Measurements from ENCODE around the gene GNB4. TPM values are rescaled to one million over a fixed set of nuclear protein-coding genes. Genes with fewer than 3 reads are reported as not detected.

The GNB4 gene
- total and polyA plus RNA-seq, 10 of the 15 experiments (the other 5 are each of a cell fraction or from before 2014, with no cell fraction given) = 0.14 to 3.4 (median 1.8) TPM

DNA sequence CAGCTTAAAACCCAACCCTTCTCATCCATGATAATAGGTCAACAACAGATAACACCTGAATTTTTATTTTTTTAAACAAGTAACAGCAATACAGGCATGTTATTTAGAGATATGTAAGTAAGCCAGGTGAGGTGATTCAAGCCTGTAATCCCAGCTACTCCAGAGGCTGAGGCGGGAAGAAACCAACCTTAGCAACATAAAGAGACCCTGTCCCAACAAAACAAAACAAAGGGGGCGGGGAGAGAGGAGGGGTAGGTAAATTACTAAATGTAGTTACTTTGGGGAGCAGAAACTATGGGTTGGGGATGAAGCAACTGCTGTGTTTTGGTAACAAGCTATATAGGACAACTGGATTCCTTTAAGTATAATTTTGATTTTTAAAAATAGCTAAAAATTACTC, 47.0 kb downstream of the GNB4 start:
- Histone ChIP-seq H3K4me1 (ENCODE audit: control insufficient read depth, insufficient read depth, low read length) (no peaks in the 10 kb centered on the region), H4K20me1 (ENCODE audit: control insufficient read depth, insufficient read depth) (no peaks in the 10 kb centered on the region), H3K4me2 (ENCODE audit: control insufficient read depth, insufficient read depth) (no peak overlapping the region), H3K9me3 (replicated peaks; ENCODE audit: control insufficient read depth, insufficient read depth, low read length) (no peaks in the 10 kb centered on the region), H3K27ac (ENCODE audit: control insufficient read depth, insufficient read depth) (no peak overlapping the region), H3K79me2 (ENCODE audit: control insufficient read depth, insufficient read depth, low read length) (no peaks in the 10 kb centered on the region), H3K27me3 (replicated peaks in 1 of 2; ENCODE audit: control insufficient read depth in 2 of 2, insufficient read depth in 2 of 2, low read length in 1 of 2) (no peaks in the 10 kb centered on the region), H3K9ac (ENCODE audit: control insufficient read depth, insufficient read depth, low read length) (no peak overlapping the region), H2AFZ (ENCODE audit: control insufficient read depth, low read depth, low read length) (no peak overlapping the region), H3K36me3 (ENCODE audit: control insufficient read depth in 2 of 2, insufficient read depth in 2 of 2, low read length in 1 of 2) (peaks cover 0 to 8% of the 10 kb centered on the region in 2 experiments; a peak in 1 of 4 replicates), H3K4me3 (no peak overlapping the region)
- no peak for FAIRE-seq
- no peak for ATAC-seq
- in situ Hi-C loops (cut with MboI) = no loop called here
- no TSS peak for BruUV-seq (replicated peaks)
- ChIA-PET POLR2A (no interaction called here), CTCF (no interaction called here), SMC1A (ENCODE audit: uncharacterized antibody, unreplicated experiment) (interaction anchor here (0.7 to 1.2 kb wide), 3 partner anchors 12 to 24 kb away, joined by 3 to 5 read pairs (median 3); no protein-coding TSS in a partner anchor), RAD21 (ENCODE audit: unreplicated experiment) (no interaction called here)
- DNase-seq (ENCODE audit: low read depth, low spot score) = no peak
- WGBS (ENCODE audit: insufficient coverage, insufficient replicate concordance, low lambda C conversion rate, missing lambda C conversion rate) = 92% methylated on average over 2 of the region's 2 CpGs
- intact Hi-C loops (cut with micrococcal nuclease; ENCODE audit: unreplicated experiment) = no loop called here
- TF ChIP-seq EED (IDR thresholded peaks at IDR 0.05; ENCODE audit: low read depth) (no peak), RB1 (IDR thresholded peaks at IDR 0.05; ENCODE audit: borderline replicate concordance) (no peak), NRF1 (conservative IDR thresholded peaks at IDR 0.05; ENCODE audit: low read depth, low read length) (no peak), HDGF (IDR thresholded peaks at IDR 0.05) (no peak), ZNF24 (IDR thresholded peaks at IDR 0.05) (no peak), MEF2B (IDR thresholded peaks at IDR 0.05; ENCODE audit: partially characterized antibody, poor library complexity, severe bottlenecking) (no peak), NFXL1 (IDR thresholded peaks at IDR 0.05; ENCODE audit: borderline replicate concordance) (no peak), RELA (IDR thresholded peaks at IDR 0.05; ENCODE audit: borderline replicate concordance, partially characterized antibody) (no peak), SMAD5 (IDR thresholded peaks at IDR 0.05; ENCODE audit: low read depth) (no peak), SMARCA5 (IDR thresholded peaks at IDR 0.05) (no peak), IKZF2 (IDR thresholded peaks at IDR 0.05) (no peak), YBX1 (IDR thresholded peaks at IDR 0.05) (no peak), EP300 (IDR thresholded peaks at IDR 0.05; ENCODE audit: borderline replicate concordance in 1 of 2, control insufficient read depth in 1 of 2, low read depth in 2 of 2, low read length in 2 of 2) (no peak)
- TF ChIP-seq, protein P1, sequence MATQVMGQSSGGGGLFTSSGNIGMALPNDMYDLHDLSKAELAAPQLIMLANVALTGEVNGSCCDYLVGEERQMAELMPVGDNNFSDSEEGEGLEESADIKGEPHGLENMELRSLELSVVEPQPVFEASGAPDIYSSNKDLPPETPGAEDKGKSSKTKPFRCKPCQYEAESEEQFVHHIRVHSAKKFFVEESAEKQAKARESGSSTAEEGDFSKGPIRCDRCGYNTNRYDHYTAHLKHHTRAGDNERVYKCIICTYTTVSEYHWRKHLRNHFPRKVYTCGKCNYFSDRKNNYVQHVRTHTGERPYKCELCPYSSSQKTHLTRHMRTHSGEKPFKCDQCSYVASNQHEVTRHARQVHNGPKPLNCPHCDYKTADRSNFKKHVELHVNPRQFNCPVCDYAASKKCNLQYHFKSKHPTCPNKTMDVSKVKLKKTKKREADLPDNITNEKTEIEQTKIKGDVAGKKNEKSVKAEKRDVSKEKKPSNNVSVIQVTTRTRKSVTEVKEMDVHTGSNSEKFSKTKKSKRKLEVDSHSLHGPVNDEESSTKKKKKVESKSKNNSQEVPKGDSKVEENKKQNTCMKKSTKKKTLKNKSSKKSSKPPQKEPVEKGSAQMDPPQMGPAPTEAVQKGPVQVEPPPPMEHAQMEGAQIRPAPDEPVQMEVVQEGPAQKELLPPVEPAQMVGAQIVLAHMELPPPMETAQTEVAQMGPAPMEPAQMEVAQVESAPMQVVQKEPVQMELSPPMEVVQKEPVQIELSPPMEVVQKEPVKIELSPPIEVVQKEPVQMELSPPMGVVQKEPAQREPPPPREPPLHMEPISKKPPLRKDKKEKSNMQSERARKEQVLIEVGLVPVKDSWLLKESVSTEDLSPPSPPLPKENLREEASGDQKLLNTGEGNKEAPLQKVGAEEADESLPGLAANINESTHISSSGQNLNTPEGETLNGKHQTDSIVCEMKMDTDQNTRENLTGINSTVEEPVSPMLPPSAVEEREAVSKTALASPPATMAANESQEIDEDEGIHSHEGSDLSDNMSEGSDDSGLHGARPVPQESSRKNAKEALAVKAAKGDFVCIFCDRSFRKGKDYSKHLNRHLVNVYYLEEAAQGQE (IDR thresholded peaks at IDR 0.05; ENCODE audit: low read depth, low read length) = no peak
- TF ChIP-seq, protein P2, sequence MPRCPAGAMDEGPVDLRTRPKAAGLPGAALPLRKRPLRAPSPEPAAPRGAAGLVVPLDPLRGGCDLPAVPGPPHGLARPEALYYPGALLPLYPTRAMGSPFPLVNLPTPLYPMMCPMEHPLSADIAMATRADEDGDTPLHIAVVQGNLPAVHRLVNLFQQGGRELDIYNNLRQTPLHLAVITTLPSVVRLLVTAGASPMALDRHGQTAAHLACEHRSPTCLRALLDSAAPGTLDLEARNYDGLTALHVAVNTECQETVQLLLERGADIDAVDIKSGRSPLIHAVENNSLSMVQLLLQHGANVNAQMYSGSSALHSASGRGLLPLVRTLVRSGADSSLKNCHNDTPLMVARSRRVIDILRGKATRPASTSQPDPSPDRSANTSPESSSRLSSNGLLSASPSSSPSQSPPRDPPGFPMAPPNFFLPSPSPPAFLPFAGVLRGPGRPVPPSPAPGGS (IDR thresholded peaks at IDR 0.05; ENCODE audit: borderline replicate concordance, insufficient read depth, low read depth, low read length, poor library complexity, severe bottlenecking) = no peak
- TF ChIP-seq, protein P3, sequence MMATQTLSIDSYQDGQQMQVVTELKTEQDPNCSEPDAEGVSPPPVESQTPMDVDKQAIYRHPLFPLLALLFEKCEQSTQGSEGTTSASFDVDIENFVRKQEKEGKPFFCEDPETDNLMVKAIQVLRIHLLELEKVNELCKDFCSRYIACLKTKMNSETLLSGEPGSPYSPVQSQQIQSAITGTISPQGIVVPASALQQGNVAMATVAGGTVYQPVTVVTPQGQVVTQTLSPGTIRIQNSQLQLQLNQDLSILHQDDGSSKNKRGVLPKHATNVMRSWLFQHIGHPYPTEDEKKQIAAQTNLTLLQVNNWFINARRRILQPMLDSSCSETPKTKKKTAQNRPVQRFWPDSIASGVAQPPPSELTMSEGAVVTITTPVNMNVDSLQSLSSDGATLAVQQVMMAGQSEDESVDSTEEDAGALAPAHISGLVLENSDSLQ (IDR thresholded peaks at IDR 0.05) = no peak

Measured in GM12878 (cell line).